ENCODE results near the gene IMPA2.
A peak's percentile ranks its signal among the peaks of the same experiment; 100 is the strongest.

The IMPA2 gene

GRCh38 chr18:11981543-11982366, 448 bp downstream of the IMPA2 start (continued):
- TF ChIP-seq, protein P1, sequence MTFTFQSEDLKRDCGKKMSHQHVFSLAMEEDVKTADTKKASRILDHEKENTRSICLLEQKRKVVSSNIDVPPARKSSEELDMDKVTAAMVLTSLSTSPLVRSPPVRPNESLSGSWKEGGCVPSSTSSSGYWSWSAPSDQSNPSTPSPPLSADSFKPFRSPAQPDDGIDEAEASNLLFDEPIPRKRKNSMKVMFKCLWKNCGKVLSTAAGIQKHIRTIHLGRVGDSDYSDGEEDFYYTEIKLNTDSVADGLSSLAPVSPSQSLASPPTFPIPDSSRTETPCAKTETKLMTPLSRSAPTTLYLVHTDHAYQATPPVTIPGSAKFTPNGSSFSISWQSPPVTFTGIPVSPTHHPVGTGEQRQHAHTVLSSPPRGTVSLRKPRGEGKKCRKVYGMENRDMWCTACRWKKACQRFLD (tag by site-specific recombination; IDR thresholded peaks at IDR 0.05) = no peak
- no peak for TF ChIP-seq ZBTB21 (tag by site-specific recombination; IDR thresholded peaks at IDR 0.05)

- Histone ChIP-seq H3K36me3 (ENCODE audit: control insufficient read depth in 2 of 2, insufficient read depth in 1 of 2, low read length in 2 of 2) (no peaks in the 10 kb centered on the region), H3K9me3 (ENCODE audit: control insufficient read depth, insufficient read depth, low read depth, low read length) (no peaks in the 10 kb centered on the region), H3K27ac (ENCODE audit: extremely low read depth, low read depth, low read length) (no peak overlapping the region), H3K4me3 (ENCODE audit: low read depth, low read length) (no peak overlapping the region), H3K4me1 (ENCODE audit: control insufficient read depth, insufficient read depth, low read length) (0 out of 2 replicates have a peak, but pooled peaks cover 3% of the 10 kb centered on the region)
- POLR2A ChIA-PET = no interaction called here
- CTCF ChIA-PET = interaction anchor here (0.7 to 3.2 kb wide), 3 partner anchors 12 to 56 kb away, joined by 4 to 26 read pairs (median 11); no protein-coding TSS in a partner anchor
- TF ChIP-seq ZBTB17 (tag by site-specific recombination; IDR thresholded peaks at IDR 0.05) = no peak
- peak; percentile 16; the same call in 1 of the 2 replicates for TF ChIP-seq IKZF3 (tag by site-specific recombination; IDR thresholded peaks at IDR 0.05)
These were observed 1.7 kb downstream of the IMPA2 start for GRCh38 chr18:11982981-11983380.

DNA sequence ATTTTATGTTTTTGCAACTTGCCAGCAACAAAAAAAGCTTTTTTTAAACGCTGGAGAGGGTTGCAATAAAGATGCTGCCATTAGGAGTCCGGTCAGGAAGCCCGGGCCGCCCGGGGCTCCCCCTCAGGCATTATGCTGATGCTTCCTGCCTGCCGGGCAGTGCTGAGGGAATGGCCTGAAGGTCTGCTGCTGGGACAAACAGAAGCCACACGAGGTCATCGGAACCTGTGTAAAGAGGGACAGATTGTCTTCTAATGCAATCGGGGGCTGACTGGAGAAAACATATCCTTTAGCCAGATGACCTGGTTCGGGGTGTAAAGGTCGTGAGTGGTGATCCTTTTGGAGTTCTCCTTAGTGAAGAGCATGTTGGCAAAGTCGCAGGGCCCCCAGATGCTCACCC, 2.3 kb downstream of the IMPA2 start:
- H3K4me1 ChIP-seq (ENCODE audit: control insufficient read depth, insufficient read depth, low read length) = 0 out of 2 replicates have a peak, but pooled peaks cover 3% of the 10 kb centered on the region
- no peaks in the 10 kb centered on the region for H3K9me3 ChIP-seq (ENCODE audit: control insufficient read depth, insufficient read depth, low read depth, low read length)
- no peaks in the 10 kb centered on the region for H3K36me3 ChIP-seq (ENCODE audit: control insufficient read depth in 2 of 2, insufficient read depth in 1 of 2, low read length in 2 of 2)
- H3K4me3 ChIP-seq (ENCODE audit: low read depth, low read length) = no peak overlapping the region
- CTCF ChIA-PET = interaction anchor here (0.7 to 3.2 kb wide), 3 partner anchors 12 to 57 kb away, joined by 4 to 26 read pairs (median 11); no protein-coding TSS in a partner anchor
- no peak overlapping the region for H3K27ac ChIP-seq (ENCODE audit: extremely low read depth, low read depth, low read length)
- TF ChIP-seq ZSCAN4 (tag by site-specific recombination; IDR thresholded peaks at IDR 0.05) (no peak), ZNF621 (tag by site-specific recombination; IDR thresholded peaks at IDR 0.05) (no peak), ZNF16 (tag by site-specific recombination; IDR thresholded peaks at IDR 0.05; ENCODE audit: low read depth) (no peak), GFI1B (tag by site-specific recombination; IDR thresholded peaks at IDR 0.05) (no peak), ZNF544 (tag by site-specific recombination; IDR thresholded peaks at IDR 0.05) (no peak)
- TF ChIP-seq, protein P2, sequence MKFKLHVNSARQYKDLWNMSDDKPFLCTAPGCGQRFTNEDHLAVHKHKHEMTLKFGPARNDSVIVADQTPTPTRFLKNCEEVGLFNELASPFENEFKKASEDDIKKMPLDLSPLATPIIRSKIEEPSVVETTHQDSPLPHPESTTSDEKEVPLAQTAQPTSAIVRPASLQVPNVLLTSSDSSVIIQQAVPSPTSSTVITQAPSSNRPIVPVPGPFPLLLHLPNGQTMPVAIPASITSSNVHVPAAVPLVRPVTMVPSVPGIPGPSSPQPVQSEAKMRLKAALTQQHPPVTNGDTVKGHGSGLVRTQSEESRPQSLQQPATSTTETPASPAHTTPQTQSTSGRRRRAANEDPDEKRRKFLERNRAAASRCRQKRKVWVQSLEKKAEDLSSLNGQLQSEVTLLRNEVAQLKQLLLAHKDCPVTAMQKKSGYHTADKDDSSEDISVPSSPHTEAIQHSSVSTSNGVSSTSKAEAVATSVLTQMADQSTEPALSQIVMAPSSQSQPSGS (tag by site-specific recombination; IDR thresholded peaks at IDR 0.05; ENCODE audit: low read depth) = no peak
- POLR2A ChIA-PET = no interaction called here

GRCh38 chr18:11984091-11984490, 2.8 kb downstream of the IMPA2 start:
- ChIA-PET CTCF (interaction anchor here (2.2 to 3.2 kb wide), 2 partner anchors 11 to 46 kb away, joined by 11 to 26 read pairs; no protein-coding TSS in a partner anchor), POLR2A (no interaction called here)
- no peak for TF ChIP-seq ZNF837 (tag by site-specific recombination; IDR thresholded peaks at IDR 0.05)
- TF ChIP-seq ZBTB1 (tag by site-specific recombination; IDR thresholded peaks at IDR 0.05) = no peak
- TF ChIP-seq ZSCAN23 (tag by site-specific recombination; IDR thresholded peaks at IDR 0.05) = no peak
- TF ChIP-seq ZNF555 (tag by site-specific recombination; conservative IDR thresholded peaks at IDR 0.05) = no peak
- TF ChIP-seq ZFHX2 (tag by site-specific recombination; conservative IDR thresholded peaks at IDR 0.05) = no peak
- Histone ChIP-seq H3K4me1 (ENCODE audit: control insufficient read depth, insufficient read depth, low read length) (0 out of 2 replicates have a peak, but pooled peaks cover 3% of the 10 kb centered on the region), H3K4me3 (ENCODE audit: low read depth, low read length) (no peak overlapping the region), H3K27ac (ENCODE audit: extremely low read depth, low read depth, low read length) (no peak overlapping the region), H3K36me3 (ENCODE audit: control insufficient read depth in 2 of 2, insufficient read depth in 1 of 2, low read length in 2 of 2) (no peaks in the 10 kb centered on the region), H3K9me3 (ENCODE audit: control insufficient read depth, insufficient read depth, low read depth, low read length) (no peaks in the 10 kb centered on the region)

Data from HEK293 (cell line).